GM21576 (cell line): ENCODE data around the gene ELL.
"Not testable (repeated sequence)": the region's sequence is repeated elsewhere in the genome, so short reads cannot be mapped to it uniquely, and the experiment has no call there.

Source experiments
- ATAC-seq: cut with Tn5 transposase; IDR thresholded peaks from one replicate; pipeline ENCODE4 v1.9.1; 2021; ENCODE audit warnings: mild to moderate bottlenecking, moderate library complexity; ENCODE audit not compliant: unreplicated experiment

The ELL gene

GRCh38 chr19:18405754-18406153 lies 116.1 kb downstream of the ELL start:
- not testable (repeated sequence) for ATAC-seq

- not testable (repeated sequence) for ATAC-seq
Measured at GRCh38 chr19:18402455-18403248, 119.2 kb downstream of the ELL start.

- no peak for ATAC-seq
Measured at GRCh38 chr19:18401580-18402112, 120.2 kb downstream of the ELL start.

GRCh38 chr19:18399008-18399407 lies 122.9 kb downstream of the ELL start:
- ATAC-seq: no peak

- no peak for ATAC-seq
Measured at GRCh38 chr19:18397242-18398202, 124.3 kb downstream of the ELL start, which contains the start of gene LRRC25. TSS of gene LRRC25 (minus strand) at chr19:18397622. CDS start at chr19:18396963, 659 bp downstream.

GRCh38 chr19:18396471-18397241 lies 125.2 kb downstream of the ELL start:
- ATAC-seq: no peak

- no peak for ATAC-seq
Measured at GRCh38 chr19:18393836-18394235, 128.0 kb downstream of the ELL start.

GRCh38 chr19:18392926-18393325 lies 128.9 kb downstream of the ELL start:
- ATAC-seq: no peak
